Hepatocyte (in vitro differentiated cells): ENCODE data around the gene FMO5. TPM values are rescaled to one million over a fixed set of nuclear protein-coding genes. Genes with fewer than 3 reads are reported as not detected.

ENCODE experiments used
- DNase-seq: peaks from one replicate; pipeline ENCODE4 v3.0.0-alpha.2; 2016; ENCODE audit warnings: low spot score
- H2AFZ ChIP-seq: fragments of 200-600 bp; sonication (generic); 2 replicates; pipeline ENCODE4 v1.6.0; 2016; ENCODE audit warnings: antibody characterized with exemption, mild to moderate bottlenecking
- H3K27ac ChIP-seq: fragments of 200-600 bp; sonication (generic); 2 replicates; pipeline ENCODE4 v1.5.1; 2016; ENCODE audit warnings: mild to moderate bottlenecking
- H3K27me3 ChIP-seq: fragments of 200-600 bp; sonication (generic); 2 replicates; pipeline ENCODE4 v1.6.1; 2016
- H3K36me3 ChIP-seq: fragments of 200-600 bp; sonication (generic); replicated peaks from 2 replicates; pipeline ENCODE4 v1.5.1; 2016; ENCODE audit warnings: low read depth; ENCODE audit not compliant: insufficient read depth
- H3K4me1 ChIP-seq: fragments of 200-600 bp; sonication (generic); 2 replicates; pipeline ENCODE4 v1.5.1; 2016; ENCODE audit warnings: mild to moderate bottlenecking, moderate library complexity; ENCODE audit not compliant: insufficient read depth
- H3K4me2 ChIP-seq: fragments of 200-600 bp; sonication (generic); 2 replicates; pipeline ENCODE4 v1.6.0; 2016
- H3K4me3 ChIP-seq: fragments of 200-600 bp; sonication (generic); 2 replicates; pipeline ENCODE4 v1.5.1; 2016; ENCODE audit warnings: mild to moderate bottlenecking
- H3K79me2 ChIP-seq: fragments of 200-600 bp; sonication (generic); 2 replicates; pipeline ENCODE4 v1.6.0; 2017; ENCODE audit warnings: mild to moderate bottlenecking
- H3K9me2 ChIP-seq: fragments of 200-600 bp; sonication (generic); replicated peaks from 2 replicates; pipeline ENCODE4 v1.6.0; 2017; ENCODE audit warnings: mild to moderate bottlenecking; ENCODE audit not compliant: insufficient read depth
- H3K9me3 ChIP-seq: fragments of 200-600 bp; sonication (generic); 2 replicates; pipeline ENCODE4 v1.5.1; 2016; ENCODE audit warnings: low read depth, mild to moderate bottlenecking
- H4K20me1 ChIP-seq: fragments of 200-600 bp; sonication (generic); 2 replicates; pipeline ENCODE4 v1.6.0; 2016; ENCODE audit warnings: mild to moderate bottlenecking; ENCODE audit not compliant: insufficient read depth, poor library complexity, severe bottlenecking
- CTCF ChIP-seq: fragments of 200-600 bp; sonication (generic); IDR thresholded peaks from 2 replicates; pipeline ENCODE4 v1.5.1; 2016; ENCODE audit warnings: antibody characterized with exemption, mild to moderate bottlenecking; ENCODE audit not compliant: poor library complexity
- EZH2 ChIP-seq: fragments of 200-600 bp; sonication (generic); IDR thresholded peaks from 2 replicates; pipeline ENCODE4 v1.6.1; 2016; ENCODE audit warnings: antibody characterized with exemption, mild to moderate bottlenecking, borderline replicate concordance
- EZH2phosphoT487 ChIP-seq: fragments of 200-600 bp; sonication (generic); IDR thresholded peaks from one replicate; pipeline ENCODE4 v1.6.1; 2018; ENCODE audit warnings: antibody characterized with exemption, mild to moderate bottlenecking, low read depth, moderate library complexity; ENCODE audit not compliant: unreplicated experiment, severe bottlenecking
- WGBS: methylation state at CpG from one replicate; pipeline ENCODE4 v1.1.6; 2016; ENCODE audit warnings: low lambda C conversion rate; ENCODE audit errors: missing lambda C conversion rate; 5-methylcytosine and 5-hydroxymethylcytosine counted together
- polyA plus RNA-seq: library from polyadenylated mRNA; unstranded; fragments of >200 nt; fragmentation: Nextera tagmentation; extraction: Ambion mirVana; gene quantifications from 2 replicates; pipeline ENCODE4 v1.2.1, GENCODE V29; 2016
- total RNA-seq: library from RNA; depleted of rRNA; stranded (reverse); fragments of >200 nt; gene quantifications from 2 replicates; pipeline ENCODE4 v1.2.3, GENCODE V29; 2014

Gene FMO5
- total and polyA plus RNA-seq, 2 experiments from 2014 or later = 44.6 to 48.6 TPM

- no peak overlapping the region for H3K27ac ChIP-seq
- no peaks in the 10 kb centered on the region for H3K9me2 ChIP-seq
- TF ChIP-seq CTCF (no peak), EZH2 (no peak), EZH2phosphoT487 (no peak)
- no peaks in the 10 kb centered on the region for H3K4me1 ChIP-seq
- DNase-seq = no peak
- H3K36me3 ChIP-seq = peaks cover 8% of the 10 kb centered on the region
- H3K4me2 ChIP-seq = no peak overlapping the region
- no peaks in the 10 kb centered on the region for H3K79me2 ChIP-seq
- H3K4me3 ChIP-seq = no peak overlapping the region
- H4K20me1 ChIP-seq = no peaks in the 10 kb centered on the region
- 91% methylated on average over 3 of the region's 3 CpGs for WGBS
- no peaks in the 10 kb centered on the region for H3K9me3 ChIP-seq
- H2AFZ ChIP-seq = no peak overlapping the region
- H3K27me3 ChIP-seq = no peaks in the 10 kb centered on the region
Observed at GRCh38 chr1:147156642-147157041, 68.5 kb downstream of the FMO5 start.

- WGBS = 75% methylated on average over 3 of the region's 3 CpGs
- no peak for DNase-seq
- Histone ChIP-seq H3K4me3 (no peak overlapping the region), H3K27me3 (no peaks in the 10 kb centered on the region), H3K9me2 (no peaks in the 10 kb centered on the region), H3K9me3 (no peaks in the 10 kb centered on the region), H4K20me1 (no peaks in the 10 kb centered on the region), H3K4me2 (no peak overlapping the region), H3K36me3 (peaks cover 4% of the 10 kb centered on the region), H3K4me1 (no peaks in the 10 kb centered on the region), H3K79me2 (no peaks in the 10 kb centered on the region), H2AFZ (no peak overlapping the region), H3K27ac (no peak overlapping the region)
- no peak for TF ChIP-seq EZH2phosphoT487
Observed at GRCh38 chr1:147152772-147153171, 72.4 kb downstream of the FMO5 start.

- Histone ChIP-seq H3K27me3 (no peaks in the 10 kb centered on the region), H3K27ac (no peak overlapping the region), H3K36me3 (no peaks in the 10 kb centered on the region), H4K20me1 (no peaks in the 10 kb centered on the region), H2AFZ (no peak overlapping the region), H3K4me2 (no peak overlapping the region), H3K9me2 (no peaks in the 10 kb centered on the region), H3K4me1 (no peaks in the 10 kb centered on the region), H3K79me2 (no peaks in the 10 kb centered on the region), H3K9me3 (no peaks in the 10 kb centered on the region), H3K4me3 (no peak overlapping the region)
- 100% methylated on average over 1 of the region's 1 CpG for WGBS
- no peak for DNase-seq
- TF ChIP-seq EZH2phosphoT487 (no peak), EZH2 (no peak), CTCF (no peak)
Observed at GRCh38 chr1:147151244-147151643, 73.9 kb downstream of the FMO5 start.

GRCh38 chr1:147142886-147143285 is 82.3 kb downstream of the FMO5 start:
- TF ChIP-seq EZH2phosphoT487 (no peak), EZH2 (no peak), CTCF (no peak)
- no peaks in the 10 kb centered on the region for H3K27me3 ChIP-seq
- 88% methylated on average over 2 of the region's 2 CpGs for WGBS

More at GRCh38 chr1:147142886-147143285, 82.3 kb downstream of the FMO5 start:
- Histone ChIP-seq H3K27ac (no peak overlapping the region), H4K20me1 (no peaks in the 10 kb centered on the region), H3K9me3 (no peaks in the 10 kb centered on the region), H3K36me3 (no peaks in the 10 kb centered on the region), H3K4me2 (no peak overlapping the region), H2AFZ (no peak overlapping the region), H3K79me2 (no peaks in the 10 kb centered on the region), H3K4me3 (no peak overlapping the region), H3K9me2 (no peaks in the 10 kb centered on the region), H3K4me1 (no peaks in the 10 kb centered on the region)
- DNase-seq = no peak

Other genes starting within 250 kb of the FMO5 start
- gene PRKAB2, start 52.9 kb downstream of the FMO5 start, total RNA-seq = 28.6 and 29.1 TPM in 2 replicates
- 11.7 and 13.6 TPM in 2 replicates for gene PRKAB2, start 52.9 kb downstream of the FMO5 start, polyA plus RNA-seq
- 31.1 and 41.6 TPM in 2 replicates for gene CHD1L, start 17.3 kb upstream of the FMO5 start, total RNA-seq
- 30.0 and 31.8 TPM in 2 replicates for gene CHD1L, start 17.3 kb upstream of the FMO5 start, polyA plus RNA-seq